GM21390 (cell line): ENCODE data around the gene RNF167.
"Not testable (repeated sequence)": the region's sequence is repeated elsewhere in the genome, so short reads cannot be mapped to it uniquely, and the experiment has no call there.

Experiments used
- ATAC-seq: cut with Tn5 transposase; IDR thresholded peaks from one replicate; pipeline ENCODE4 v1.9.1; 2021; ENCODE audit not compliant: unreplicated experiment

The RNF167 gene

DNA sequence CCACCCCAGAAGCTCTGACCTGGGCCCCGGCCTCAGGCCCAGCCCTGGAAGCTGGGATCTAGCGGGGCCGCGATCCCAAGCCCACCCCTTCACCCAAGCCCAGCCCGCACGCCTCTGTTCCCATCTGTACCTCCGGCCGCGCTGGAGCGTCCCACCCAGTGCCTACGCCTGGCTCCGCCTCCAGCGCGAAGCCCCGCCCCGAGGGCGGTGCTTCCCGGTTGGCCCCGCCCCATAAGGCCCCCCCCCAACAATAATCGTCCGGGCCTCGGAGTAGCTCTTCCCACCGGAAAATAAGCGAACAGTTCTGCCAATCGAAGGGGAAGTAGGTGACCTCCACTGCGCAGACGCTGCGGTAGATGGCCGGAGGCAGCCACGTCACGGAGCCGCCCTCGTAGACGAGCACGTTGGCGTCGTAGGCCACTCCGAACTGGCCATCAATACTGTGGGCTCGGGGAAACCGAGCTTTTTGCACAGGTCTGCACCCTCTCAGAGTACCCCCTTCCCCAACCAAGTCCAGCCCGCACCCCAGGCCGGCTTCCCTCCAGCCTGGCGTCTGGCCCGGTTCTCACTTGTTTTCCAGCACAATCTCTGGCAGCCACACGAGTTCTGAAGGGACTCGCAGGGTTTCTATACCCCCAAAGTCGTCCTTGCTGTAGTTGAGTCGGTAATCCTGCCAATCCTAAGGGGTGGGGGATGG lies 38.3 kb upstream of the RNF167 start:
- ATAC-seq: no peak

DNA sequence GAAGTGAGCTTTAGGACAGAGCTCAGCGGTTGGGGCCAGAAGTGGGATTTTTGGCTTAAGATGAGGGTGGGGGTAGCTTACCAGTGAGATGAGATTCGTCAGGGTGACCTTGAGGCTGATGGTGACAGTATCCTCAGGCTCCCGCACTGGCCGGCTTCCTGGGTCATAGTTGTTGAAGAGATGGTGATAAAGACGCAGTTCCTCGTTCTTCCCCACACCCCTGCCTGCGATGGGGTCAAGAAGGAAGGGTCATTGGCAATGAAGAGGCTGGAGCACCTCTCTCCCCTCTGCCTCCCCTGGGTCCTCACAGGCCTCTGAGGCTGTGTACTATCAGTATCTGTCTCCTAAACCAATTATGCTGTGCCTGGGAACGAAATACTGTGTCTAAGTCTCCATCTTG lies 37.5 kb upstream of the RNF167 start:
- no peak for ATAC-seq

DNA sequence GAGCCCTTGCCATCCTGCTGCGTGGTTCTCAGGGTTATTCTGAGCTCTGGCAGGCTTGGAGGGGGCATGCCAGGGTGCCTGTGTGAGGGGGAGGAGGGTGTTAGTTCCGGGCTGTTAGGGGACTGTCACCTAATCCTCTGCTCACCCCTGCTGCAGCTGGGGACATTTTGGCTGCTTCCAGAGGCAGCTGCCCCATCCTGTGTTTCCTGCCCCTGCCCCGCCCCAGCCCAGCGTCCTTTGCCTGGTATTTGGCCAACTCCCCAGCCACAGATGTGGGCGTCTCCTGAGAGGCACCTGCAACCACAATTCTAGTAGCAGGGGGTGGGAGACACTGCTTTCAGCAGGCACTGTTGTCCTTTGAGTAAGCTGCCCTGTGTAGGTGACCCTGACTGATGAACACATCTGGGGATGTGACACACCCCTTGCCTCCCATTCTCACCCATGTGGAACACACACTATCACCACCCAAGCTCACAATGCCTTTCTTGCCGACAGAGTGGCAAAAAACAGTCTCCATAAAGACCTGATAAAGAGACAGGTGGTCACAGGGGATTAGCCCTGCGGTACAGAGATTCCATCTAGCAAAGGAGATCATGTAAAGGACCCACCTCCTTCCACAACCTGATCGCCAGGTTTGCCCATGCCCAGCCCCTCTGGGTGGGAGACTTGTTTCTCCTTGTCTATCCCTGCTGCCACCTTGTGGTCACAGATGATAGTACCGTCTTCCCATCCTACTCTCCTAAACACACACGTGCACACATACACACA lies 36.8 kb upstream of the RNF167 start, which contains the start of gene CHRNE:
TSS of gene CHRNE (minus strand) at position 48 of the 768 bp plus-strand sequence. CDS start at position 13, 35 bp downstream.
- ATAC-seq: no peak

DNA sequence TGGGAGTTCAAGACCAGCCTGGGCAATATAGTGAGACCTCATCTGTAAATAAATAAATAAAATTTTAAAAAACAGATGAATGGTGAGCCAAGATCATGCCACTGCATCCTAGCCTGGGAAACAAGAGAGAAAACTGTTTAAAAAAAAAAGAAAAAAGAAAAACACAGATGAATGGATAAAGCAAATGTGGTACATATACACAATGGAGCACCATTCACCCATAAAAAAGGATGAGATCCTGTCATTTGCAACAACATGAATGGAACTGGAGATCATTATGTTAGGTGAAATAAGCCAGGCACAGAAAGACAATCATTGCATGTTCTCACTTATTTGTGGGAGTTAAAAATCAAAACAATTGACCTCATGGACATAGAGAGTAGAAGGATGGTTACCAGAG lies 33.4 kb upstream of the RNF167 start:
- ATAC-seq: not testable (repeated sequence)

DNA sequence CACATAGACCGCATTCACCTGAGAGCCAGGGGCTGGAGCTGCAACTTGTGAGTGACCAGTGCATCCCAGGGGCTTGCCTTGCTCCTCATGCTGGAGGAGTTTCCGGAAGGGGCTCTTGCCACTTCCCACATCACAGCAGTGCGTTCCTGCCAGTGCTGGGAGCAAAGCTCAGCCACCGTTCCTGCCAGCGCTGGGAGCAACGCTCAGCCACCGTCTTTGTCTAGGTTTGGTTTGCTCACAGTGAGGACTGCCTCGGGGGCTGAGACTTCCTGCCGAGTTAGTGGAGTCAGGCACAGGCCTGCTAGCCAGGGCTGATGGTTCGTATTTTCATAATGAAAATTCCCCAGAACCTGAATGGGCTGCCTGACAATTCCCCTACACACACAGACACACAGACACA lies 31.8 kb upstream of the RNF167 start:
- no peak for ATAC-seq

DNA sequence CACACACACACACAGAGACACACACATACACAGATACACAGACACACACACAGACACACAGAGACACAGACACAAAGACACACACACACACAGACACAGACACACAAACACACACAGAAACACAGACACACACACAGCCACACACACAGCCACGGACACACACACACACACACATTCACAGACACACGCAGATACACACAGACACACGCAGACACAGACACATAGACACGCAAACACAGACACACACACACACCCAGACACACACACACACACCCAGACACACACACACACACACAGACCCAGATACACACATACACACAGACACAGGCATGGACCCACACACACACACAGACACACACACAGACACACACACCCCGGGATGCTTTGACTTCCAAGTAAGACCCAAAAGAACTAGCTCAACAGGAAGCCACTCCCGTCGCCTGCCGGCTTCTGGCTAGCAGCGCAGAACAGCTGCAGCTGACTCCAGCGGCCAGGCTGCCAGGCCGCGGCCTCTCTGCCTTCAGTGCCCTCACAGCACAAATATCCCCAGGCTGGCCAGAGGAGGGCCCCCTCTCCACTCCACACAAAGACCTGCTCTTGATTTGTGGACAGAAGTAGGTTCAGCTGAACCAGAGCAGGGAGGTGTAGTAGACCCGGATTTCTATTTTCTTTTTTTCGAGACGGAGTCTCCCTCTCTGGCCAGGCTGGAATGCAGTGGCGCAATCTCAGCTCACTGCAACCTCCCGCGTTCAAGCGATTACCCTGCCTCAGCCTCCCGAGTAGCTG lies 31.2 kb upstream of the RNF167 start:
- no peak for ATAC-seq

DNA sequence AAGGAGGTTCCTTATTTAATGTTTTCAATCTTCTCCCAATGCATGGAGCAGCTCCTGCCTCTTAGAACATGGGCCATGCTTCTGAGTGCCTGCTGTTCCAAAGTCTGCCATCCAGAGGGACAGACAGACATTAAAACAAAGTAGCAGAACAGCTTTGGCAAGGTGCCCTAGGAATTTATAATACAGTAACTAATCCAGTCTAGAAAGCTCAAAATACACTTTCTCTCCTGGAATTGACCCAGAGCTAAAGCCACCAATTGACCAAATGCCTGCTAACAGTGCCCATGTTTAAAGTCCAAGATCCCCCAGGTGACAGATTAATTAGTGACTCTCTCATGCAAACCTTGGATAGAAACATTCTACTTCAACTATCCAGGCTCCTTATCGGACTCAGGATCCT lies 26.1 kb upstream of the RNF167 start:
- no peak for ATAC-seq

DNA sequence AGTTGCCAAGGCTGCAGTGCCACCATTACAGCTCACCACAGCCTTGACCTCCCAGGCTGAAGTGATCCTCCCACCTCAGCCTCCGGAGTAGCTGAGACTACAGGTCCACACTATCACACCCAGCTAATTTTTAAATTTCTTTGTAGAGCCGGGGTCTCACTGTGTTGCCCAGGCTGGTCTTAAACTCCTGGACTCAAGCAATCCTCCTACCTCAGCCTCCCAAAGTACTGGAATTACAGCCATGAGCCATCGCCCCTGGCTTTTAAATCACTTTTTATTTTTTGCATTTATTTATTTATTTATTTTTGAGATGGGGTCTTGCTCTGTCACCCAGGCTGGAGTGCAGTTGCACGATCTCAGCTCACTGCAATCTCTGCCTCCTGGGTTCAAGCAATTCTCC lies 25.5 kb upstream of the RNF167 start:
- ATAC-seq: not testable (repeated sequence)

DNA sequence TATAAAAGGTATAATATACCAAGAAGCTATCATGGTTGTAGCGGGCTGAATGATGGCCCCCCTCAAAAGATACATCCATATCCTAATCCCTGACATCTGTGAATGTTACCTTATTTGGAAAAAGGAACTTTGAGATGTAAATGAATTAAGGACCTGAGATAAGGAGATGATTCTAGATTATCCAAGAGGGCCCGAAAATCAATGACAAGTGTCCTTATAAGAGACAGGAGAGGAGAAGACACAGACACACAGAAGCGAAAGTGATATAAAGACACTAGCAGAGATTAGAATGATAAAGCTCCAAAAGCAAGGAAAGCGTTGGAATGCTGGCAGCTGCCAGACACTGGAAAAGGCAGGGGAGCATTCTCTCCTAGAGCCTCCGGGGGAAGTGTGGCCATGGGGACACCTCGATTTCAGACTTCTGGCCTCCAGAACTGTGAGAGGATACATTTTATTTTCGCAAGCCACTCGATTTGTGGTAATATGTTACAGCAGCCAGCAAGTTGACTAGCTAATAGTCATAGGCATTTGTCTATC lies 20.5 kb upstream of the RNF167 start:
- no peak for ATAC-seq

DNA sequence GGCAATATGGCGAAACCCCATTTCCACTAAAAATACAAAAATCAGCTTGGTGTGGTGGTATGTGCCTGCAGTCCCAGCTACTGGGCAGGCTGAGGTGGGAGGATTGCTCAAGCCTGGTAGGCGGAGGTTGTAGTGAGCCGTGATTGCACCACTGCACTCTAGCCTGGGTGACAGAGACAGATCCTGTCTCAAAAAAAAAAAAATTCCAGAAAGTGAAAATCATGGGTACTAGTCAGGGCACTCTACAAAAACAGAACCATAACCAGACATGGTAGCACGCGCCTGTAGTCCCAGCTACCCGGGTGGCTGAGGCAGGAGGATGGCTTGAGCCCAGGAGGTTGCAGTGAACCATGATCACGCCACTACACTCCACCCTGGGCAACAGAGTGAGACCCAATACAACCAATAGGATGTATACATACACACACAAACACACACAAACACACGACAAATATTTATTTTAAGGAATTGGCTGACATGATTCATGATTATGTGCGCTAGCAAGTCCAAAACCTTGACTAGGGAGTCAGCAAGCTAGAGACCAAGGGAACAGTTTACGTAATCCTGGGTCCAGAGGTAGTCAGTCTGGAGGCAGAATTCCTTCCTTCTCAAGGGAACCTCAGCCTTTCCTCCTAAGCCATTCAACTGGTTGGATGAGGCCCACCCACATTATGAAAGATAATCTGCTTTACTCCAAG lies 19.6 kb upstream of the RNF167 start:
- no peak for ATAC-seq

DNA sequence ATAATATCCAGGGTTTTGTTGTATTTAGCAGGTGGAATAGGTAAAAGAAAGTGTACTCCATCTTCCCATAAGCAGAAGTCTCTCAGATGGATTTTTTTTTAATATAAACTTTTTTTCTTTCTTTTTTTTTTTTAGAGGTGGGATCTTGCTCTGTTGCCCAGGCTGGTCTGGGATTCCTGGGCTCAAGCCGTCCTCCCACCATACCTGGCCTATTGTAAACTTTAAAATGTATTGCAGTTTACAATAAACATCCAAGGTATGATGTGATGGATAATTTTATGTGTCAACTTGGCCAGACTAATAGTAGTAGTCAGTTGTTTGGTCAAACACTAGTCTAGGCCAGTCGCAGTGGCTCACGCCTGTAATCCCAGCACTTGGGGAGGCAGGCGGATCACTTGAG lies 18.7 kb upstream of the RNF167 start:
- ATAC-seq: no peak

DNA sequence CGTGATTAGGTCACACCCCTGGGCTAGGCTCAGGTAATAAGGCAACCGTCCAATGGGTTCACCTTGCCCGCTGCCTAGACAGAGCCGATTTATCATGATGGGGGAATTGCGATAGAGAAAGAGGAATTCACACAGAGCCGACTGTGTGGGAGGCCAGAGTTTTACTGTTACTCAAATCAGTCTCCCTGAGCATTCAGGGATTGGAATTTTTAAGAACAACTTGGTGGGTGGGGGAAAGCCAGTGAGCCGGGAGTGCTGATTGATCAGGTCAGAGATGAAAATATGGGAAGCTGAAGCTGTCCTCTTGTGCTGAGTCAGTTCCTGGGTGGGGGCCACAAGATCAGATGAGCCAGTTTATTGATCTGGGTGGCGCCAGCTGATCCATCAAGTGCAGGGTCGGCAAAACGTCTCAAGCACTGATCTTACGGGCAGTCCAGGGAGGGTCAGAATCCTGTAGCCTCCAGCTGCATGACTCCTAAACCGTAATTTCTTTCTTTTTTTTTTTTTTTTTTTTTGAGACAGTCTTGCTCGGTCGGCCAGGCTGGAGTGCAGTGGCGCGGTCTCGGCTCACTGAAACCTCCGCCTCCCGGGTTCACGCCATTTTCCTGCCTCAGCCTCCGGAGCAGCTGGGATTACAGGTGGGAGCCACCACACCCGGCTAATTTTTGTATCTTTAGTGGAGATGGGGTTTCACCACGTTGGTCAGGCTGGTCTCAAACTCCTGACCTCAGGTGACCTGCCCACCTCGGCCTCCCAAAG lies 13.3 kb upstream of the RNF167 start:
- ATAC-seq: not testable (repeated sequence)

DNA sequence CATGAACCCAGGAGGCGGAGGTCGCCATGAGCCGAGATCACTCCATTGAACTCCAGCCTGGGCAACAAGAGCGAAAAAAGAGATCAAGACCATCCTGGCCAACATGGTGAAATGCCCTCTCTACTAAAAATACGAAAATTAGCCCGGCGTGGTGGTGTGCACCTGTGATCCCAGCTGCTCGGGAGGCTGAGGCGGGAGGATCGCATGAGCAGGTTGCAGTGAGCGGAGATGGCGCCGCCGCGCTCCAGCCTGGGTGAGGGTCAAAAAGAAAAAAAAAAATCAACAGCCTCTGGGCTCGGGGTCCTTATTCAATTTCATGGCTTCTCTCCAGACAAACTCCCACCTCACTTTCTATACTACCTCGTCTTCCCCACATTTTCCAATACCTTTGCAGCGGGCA lies 11.2 kb upstream of the RNF167 start:
- ATAC-seq: no peak

DNA sequence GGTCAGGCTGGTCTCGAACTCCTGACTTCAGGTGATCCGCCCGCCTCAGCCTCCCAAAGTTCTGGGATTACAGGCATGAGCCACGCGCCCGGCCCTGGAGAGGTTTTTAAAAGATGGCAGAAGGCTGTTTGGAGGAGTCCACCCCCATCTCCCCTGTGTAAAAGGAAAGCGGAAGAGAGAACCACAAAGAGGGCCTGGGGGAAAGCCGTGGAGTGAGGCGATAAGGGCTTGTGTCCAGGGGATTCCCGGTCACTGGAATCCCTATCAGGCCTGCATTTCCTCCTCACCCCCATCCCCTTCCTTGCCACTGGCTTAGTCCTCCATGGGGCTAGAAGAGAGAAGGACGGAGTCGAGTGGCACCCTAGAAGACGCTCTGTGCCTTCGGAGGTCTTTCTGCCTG lies 8.1 kb upstream of the RNF167 start, which contains the start of gene GP1BA:
TSS of gene GP1BA (plus strand) at position 315 of the 400 bp plus-strand sequence. CDS start 328 bp downstream, outside the sequence.
- ATAC-seq: no peak

DNA sequence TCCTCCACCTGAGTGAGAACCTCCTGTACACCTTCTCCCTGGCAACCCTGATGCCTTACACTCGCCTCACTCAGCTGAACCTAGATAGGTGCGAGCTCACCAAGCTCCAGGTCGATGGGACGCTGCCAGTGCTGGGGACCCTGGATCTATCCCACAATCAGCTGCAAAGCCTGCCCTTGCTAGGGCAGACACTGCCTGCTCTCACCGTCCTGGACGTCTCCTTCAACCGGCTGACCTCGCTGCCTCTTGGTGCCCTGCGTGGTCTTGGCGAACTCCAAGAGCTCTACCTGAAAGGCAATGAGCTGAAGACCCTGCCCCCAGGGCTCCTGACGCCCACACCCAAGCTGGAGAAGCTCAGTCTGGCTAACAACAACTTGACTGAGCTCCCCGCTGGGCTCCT lies 7.3 kb upstream of the RNF167 start:
- no peak for ATAC-seq

DNA sequence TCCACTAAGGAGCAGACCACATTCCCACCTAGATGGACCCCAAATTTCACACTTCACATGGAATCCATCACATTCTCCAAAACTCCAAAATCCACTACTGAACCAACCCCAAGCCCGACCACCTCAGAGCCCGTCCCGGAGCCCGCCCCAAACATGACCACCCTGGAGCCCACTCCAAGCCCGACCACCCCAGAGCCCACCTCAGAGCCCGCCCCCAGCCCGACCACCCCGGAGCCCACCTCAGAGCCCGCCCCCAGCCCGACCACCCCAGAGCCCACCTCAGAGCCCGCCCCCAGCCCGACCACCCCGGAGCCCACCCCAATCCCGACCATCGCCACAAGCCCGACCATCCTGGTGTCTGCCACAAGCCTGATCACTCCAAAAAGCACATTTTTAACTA lies 6.4 kb upstream of the RNF167 start:
- ATAC-seq: no peak

DNA sequence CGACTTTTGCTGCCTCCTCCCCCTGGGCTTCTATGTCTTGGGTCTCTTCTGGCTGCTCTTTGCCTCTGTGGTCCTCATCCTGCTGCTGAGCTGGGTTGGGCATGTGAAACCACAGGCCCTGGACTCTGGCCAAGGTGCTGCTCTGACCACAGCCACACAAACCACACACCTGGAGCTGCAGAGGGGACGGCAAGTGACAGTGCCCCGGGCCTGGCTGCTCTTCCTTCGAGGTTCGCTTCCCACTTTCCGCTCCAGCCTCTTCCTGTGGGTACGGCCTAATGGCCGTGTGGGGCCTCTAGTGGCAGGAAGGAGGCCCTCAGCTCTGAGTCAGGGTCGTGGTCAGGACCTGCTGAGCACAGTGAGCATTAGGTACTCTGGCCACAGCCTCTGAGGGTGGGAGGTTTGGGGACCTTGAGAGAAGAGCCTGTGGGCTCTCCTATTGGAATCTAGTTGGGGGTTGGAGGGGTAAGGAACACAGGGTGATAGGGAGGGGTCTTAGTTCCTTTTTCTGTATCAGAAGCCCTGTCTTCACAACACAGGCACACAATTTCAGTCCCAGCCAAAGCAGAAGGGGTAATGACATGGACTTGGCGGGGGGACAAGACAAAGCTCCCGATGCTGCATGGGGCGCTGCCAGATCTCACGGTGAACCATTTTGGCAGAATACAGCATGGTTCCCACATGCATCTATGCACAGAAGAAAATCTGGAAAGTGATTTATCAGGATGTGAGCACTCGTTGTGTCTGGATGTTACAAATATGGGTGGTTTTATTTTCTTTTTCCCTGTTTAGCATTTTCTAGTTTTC lies 5.7 kb upstream of the RNF167 start:
- ATAC-seq: no peak

DNA sequence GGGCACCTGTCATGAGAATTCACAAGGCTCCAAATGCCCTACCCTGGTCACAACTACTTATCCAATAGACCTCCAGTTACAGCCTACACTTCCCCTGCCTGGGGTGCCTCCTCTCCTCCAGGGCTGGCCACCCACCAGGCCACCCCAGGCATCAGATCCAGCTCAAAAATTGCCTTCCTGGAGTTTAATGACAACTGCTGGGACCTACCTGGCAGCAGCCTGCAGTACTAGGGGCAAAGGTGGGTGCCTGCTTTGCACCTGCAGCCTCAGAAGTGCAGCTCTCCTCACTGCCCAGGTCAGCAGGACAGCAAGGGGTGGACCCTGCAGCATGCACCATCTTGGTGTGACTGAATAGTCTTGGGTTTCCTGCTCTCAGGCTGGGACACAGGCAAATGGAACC lies 4.4 kb upstream of the RNF167 start:
- ATAC-seq: no peak

DNA sequence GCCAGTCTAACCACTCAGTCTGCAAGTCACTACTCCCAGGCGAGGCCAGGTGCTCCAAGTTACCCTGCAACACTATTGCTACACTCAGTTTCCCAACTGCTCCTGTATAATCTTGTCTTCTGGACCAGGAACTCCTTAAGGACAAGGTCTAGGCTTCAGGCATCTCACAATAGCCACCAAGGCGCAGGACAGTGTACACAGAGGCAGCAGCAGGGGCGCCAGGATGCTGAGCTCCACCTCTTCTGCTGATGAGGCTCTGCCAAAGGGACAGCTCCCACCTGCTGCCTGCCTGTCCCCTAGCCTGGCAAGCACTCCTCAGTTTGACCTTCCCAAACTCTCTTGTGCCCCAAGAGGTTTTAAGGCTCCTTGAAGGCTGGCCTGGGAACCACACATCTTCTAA lies 3.6 kb upstream of the RNF167 start:
- no peak for ATAC-seq
